IMR-90 (cell line): ENCODE data around the gene SH3D21. TPM values are rescaled to one million over a fixed set of nuclear protein-coding genes. Genes with fewer than 3 reads are reported as not detected.

Source experiments
- ATAC-seq: fragments of 200-7000 bp; cut with Tn5 transposase; 2 replicates; pipeline ENCODE4 v1.9.1; 2020; ENCODE audit warnings: low read depth, mild to moderate bottlenecking, moderate library complexity
- BruUV-seq: library from RNA; stranded (reverse); fragments of 400-500 nt; replicated peaks from 2 replicates; lab custom pipeline; 2021; lab: Mats Ljungman, UMichigan
- CTCF ChIA-PET: fragments of 300-600 bp; formaldehyde crosslinking; extraction: SDS; loops from one replicate; lab custom pipeline; 2021; ENCODE audit warnings: antibody characterized with exemption; lab: Yijun Ruan, JAX
- POLR2A ChIA-PET: fragments of 300-600 bp; sonication (Branson Sonifier 250); formaldehyde crosslinking; loops from one replicate; lab custom pipeline; 2022; ENCODE audit warnings: antibody characterized with exemption; ENCODE audit not compliant: unreplicated experiment; lab: Charles Lee
- DNase-seq: peaks from one replicate; pipeline ENCODE4 v3.0.0; 2013
- H2AFZ ChIP-seq: replicated peaks from 2 replicates; pipeline ENCODE3; 2013; ENCODE audit warnings: low read length, mild to moderate bottlenecking; ENCODE audit not compliant: poor library complexity
- H2AK5ac ChIP-seq: 2 replicates; pipeline ENCODE4 v1.6.1; 2013; ENCODE audit warnings: low read depth, low read length, inconsistent platforms
- H2AK9ac ChIP-seq: replicated peaks from 2 replicates; pipeline ENCODE3; 2013; ENCODE audit warnings: mild to moderate bottlenecking, low read depth, low read length, moderate library complexity; ENCODE audit not compliant: poor library complexity
- H2BK120ac ChIP-seq: 2 replicates; pipeline ENCODE4 v1.6.1; 2013; ENCODE audit warnings: low read depth, low read length, inconsistent platforms
- H2BK15ac ChIP-seq: 3 replicates; pipeline ENCODE4 v1.6.1; 2013; ENCODE audit warnings: low read depth, low read length, inconsistent platforms
- H2BK20ac ChIP-seq: 2 replicates; pipeline ENCODE4 v1.6.1; 2013; ENCODE audit warnings: low read depth, mild to moderate bottlenecking, inconsistent platforms, low read length, moderate library complexity
- H2BK5ac ChIP-seq: 2 replicates; pipeline ENCODE4 v1.6.1; 2013; ENCODE audit warnings: mild to moderate bottlenecking, low read depth, low read length, inconsistent platforms; ENCODE audit not compliant: poor library complexity, severe bottlenecking
- H3K14ac ChIP-seq: replicated peaks from 2 replicates; pipeline ENCODE4 v1.6.1; 2013; ENCODE audit warnings: low read depth, low read length, inconsistent platforms
- H3K18ac ChIP-seq: 2 replicates; pipeline ENCODE4 v1.6.1; 2013; ENCODE audit warnings: low read depth, low read length, control low read depth
- H3K23ac ChIP-seq: 2 replicates; pipeline ENCODE4 v1.6.1; 2013; ENCODE audit warnings: low read depth, low read length, inconsistent platforms
- H3K27ac ChIP-seq: 2 replicates; pipeline ENCODE4 v1.5.1; 2013; ENCODE audit warnings: mild to moderate bottlenecking, control low read depth, low read length; ENCODE audit not compliant: insufficient read depth
- H3K27me3 ChIP-seq: 2 replicates; pipeline ENCODE4 v1.6.1; 2013; ENCODE audit warnings: low read length; ENCODE audit not compliant: control insufficient read depth, insufficient read depth
- H3K36me3 ChIP-seq: 2 replicates; pipeline ENCODE4 v1.6.1; 2013; ENCODE audit warnings: low read length, mixed read lengths; ENCODE audit not compliant: control insufficient read depth, insufficient read depth
- H3K4ac ChIP-seq: 2 replicates; pipeline ENCODE4 v1.6.1; 2013; ENCODE audit warnings: low read depth, low read length, inconsistent platforms
- H3K4me1 ChIP-seq: 2 replicates; pipeline ENCODE4 v1.6.1; 2013; ENCODE audit warnings: low read length, mixed read lengths; ENCODE audit not compliant: control insufficient read depth, insufficient read depth
- H3K4me2 ChIP-seq: 2 replicates; pipeline ENCODE4 v1.6.1; 2013; ENCODE audit warnings: low read depth, mild to moderate bottlenecking, control low read depth, low read length, moderate library complexity
- H3K4me3 ChIP-seq: 2 replicates; pipeline ENCODE4 v1.5.1; 2013; ENCODE audit warnings: low read depth, mild to moderate bottlenecking, control low read depth, low read length, moderate library complexity; ENCODE audit not compliant: insufficient read depth
- H3K56ac ChIP-seq: 2 replicates; pipeline ENCODE4 v1.6.1; 2013; ENCODE audit warnings: low read length, inconsistent platforms; ENCODE audit not compliant: insufficient read depth; ENCODE audit errors: extremely low read depth
- H3K79me1 ChIP-seq, 2 experiments: 2 replicates each; pipeline ENCODE4 v1.6.1; 2013; ENCODE audit warnings: low read length in 2 of 2, inconsistent platforms in 1 of 2, low read depth in 1 of 2
- H3K9ac ChIP-seq: 2 replicates; pipeline ENCODE4 v1.6.1; 2013; ENCODE audit warnings: low read depth, low read length, control low read depth
- H3K9me1 ChIP-seq: 2 replicates; pipeline ENCODE4 v1.6.1; 2013; ENCODE audit warnings: low read length, inconsistent platforms; ENCODE audit not compliant: insufficient read depth
- H3K9me3 ChIP-seq: 2 replicates; pipeline ENCODE4 v1.6.1; 2013; ENCODE audit warnings: low read length; ENCODE audit not compliant: control insufficient read depth, insufficient read depth
- H4K20me1 ChIP-seq: 2 replicates; pipeline ENCODE4 v1.6.1; 2013; ENCODE audit warnings: low read length, inconsistent platforms; ENCODE audit not compliant: insufficient read depth
- H4K5ac ChIP-seq: 2 replicates; pipeline ENCODE4 v1.6.1; 2013; ENCODE audit warnings: mild to moderate bottlenecking, low read depth, low read length, control low read depth
- H4K8ac ChIP-seq, 2 experiments: 2 replicates each; pipeline ENCODE4 v1.6.1; 2013; ENCODE audit warnings: low read depth in 2 of 2, low read length in 2 of 2, control low read depth in 1 of 2, inconsistent platforms in 1 of 2
- H4K91ac ChIP-seq: 2 replicates; pipeline ENCODE4 v1.6.1; 2013; ENCODE audit warnings: low read depth, low read length, inconsistent platforms; ENCODE audit not compliant: insufficient read depth
- CHD1 ChIP-seq: IDR thresholded peaks from 2 replicates; pipeline ENCODE4 v1.6.1; 2012; ENCODE audit warnings: low read depth, low read length, improper control_type of control experiment
- CTCF ChIP-seq: conservative IDR thresholded peaks from 2 replicates; pipeline ENCODE4 v1.5.1; 2012; ENCODE audit warnings: mild to moderate bottlenecking, low read depth, low read length, improper control_type of control experiment
- ELK1 ChIP-seq: fragments of 150-350 bp; IDR thresholded peaks from 2 replicates; pipeline ENCODE4 v1.6.1; 2016; ENCODE audit warnings: low read depth, mild to moderate bottlenecking, low read length, moderate library complexity, borderline replicate concordance
- FOS ChIP-seq: fragments of 150-350 bp; IDR thresholded peaks from 2 replicates; pipeline ENCODE4 v1.6.1; 2016; ENCODE audit warnings: low read depth, low read length
- MAFK ChIP-seq: IDR thresholded peaks from 2 replicates; pipeline ENCODE4 v1.6.1; 2012; ENCODE audit warnings: low read depth, low read length, improper control_type of control experiment
- MAZ ChIP-seq: IDR thresholded peaks from 2 replicates; pipeline ENCODE4 v1.6.1; 2012; ENCODE audit warnings: low read depth, mild to moderate bottlenecking, low read length, improper control_type of control experiment, moderate library complexity, borderline replicate concordance
- NFE2L2 ChIP-seq: fragments of 150-350 bp; IDR thresholded peaks from 2 replicates; pipeline ENCODE4 v1.6.1; 2016; ENCODE audit warnings: low read depth, mild to moderate bottlenecking, low read length
- POLR2A ChIP-seq: IDR thresholded peaks from 2 replicates; pipeline ENCODE4 v1.6.1; 2012; ENCODE audit warnings: mild to moderate bottlenecking, low read depth, low read length
- RCOR1 ChIP-seq: IDR thresholded peaks from 2 replicates; pipeline ENCODE4 v1.6.1; 2012; ENCODE audit warnings: mild to moderate bottlenecking, low read length, improper control_type of control experiment; ENCODE audit not compliant: insufficient replicate concordance
- RFX5 ChIP-seq: IDR thresholded peaks from 2 replicates; pipeline ENCODE4 v1.8.0; 2012; ENCODE audit warnings: low read depth, mild to moderate bottlenecking, low read length, moderate library complexity
- SMC3 ChIP-seq: fragments of 150-350 bp; IDR thresholded peaks from 2 replicates; pipeline ENCODE4 v1.6.1; 2016; ENCODE audit warnings: low read depth, mild to moderate bottlenecking, antibody characterized with exemption, low read length, moderate library complexity
- USF2 ChIP-seq: fragments of 150-350 bp; IDR thresholded peaks from 2 replicates; pipeline ENCODE4 v1.6.1; 2017; ENCODE audit warnings: mild to moderate bottlenecking, antibody characterized with exemption, low read length, low read depth
- WGBS, 2 experiments: methylation state at CpG; one replicate each; pipeline versions ENCODE4 v1.1.5 to v1.1.7; 2013; ENCODE audit warnings: missing lambda C conversion rate in 2 of 2; ENCODE audit not compliant: insufficient read length in 1 of 2; ENCODE audit errors: extremely low coverage in 2 of 2; 5-methylcytosine and 5-hydroxymethylcytosine counted together
- dilution Hi-C: fragments of 300-500 bp; cut with HindIII; formaldehyde crosslinking; loops from one replicate; pipeline ENCODE4 v1.14.3; 2018; ENCODE audit warnings: low sequenced_read_pairs; ENCODE audit not compliant: unreplicated experiment
- in situ Hi-C: fragments of 300-500 bp; cut with MboI; formaldehyde crosslinking; loops from 3 replicates; pipeline ENCODE4 v1.14.3; 2019; ENCODE audit warnings: low sequenced_read_pairs, inconsistent platforms, mixed read lengths
- intact Hi-C: fragments of 100-400 bp; cut with micrococcal nuclease; formaldehyde crosslinking; loops from 2 replicates; pipeline ENCODE4 v1.10.0; 2022
- polyA plus RNA-seq, 3 experiments: library from polyadenylated mRNA; depleted of rRNA; stranded (reverse); fragments of >200 nt; gene quantifications; 2 replicates each; pipeline ENCODE4 v1.2.3, GENCODE V29; 2012; ENCODE audit warnings: low replicate concordance in 1 of 3
- total RNA-seq: library from RNA; depleted of rRNA; stranded (reverse); fragments of >200 nt; gene quantifications from 2 replicates; pipeline ENCODE4 v1.2.3, GENCODE V29; 2012

The SH3D21 gene
- total and polyA plus RNA-seq, 2 of the 4 experiments (the other 2 are of a cell fraction), result 1.8 to 11.9 TPM

GRCh38 chr1:36300526-36300925 is 5.6 kb upstream of the SH3D21 start:
- Histone ChIP-seq H3K9me3 (no peaks in the 10 kb centered on the region), H4K91ac (no peak overlapping the region), H3K4ac (no peak overlapping the region), H2BK20ac (no peak overlapping the region), H3K27ac (no peak overlapping the region), H2BK5ac (peak overlapping the region; percentile 15), H4K5ac (no peak overlapping the region), H3K4me3 (no peak overlapping the region), H4K20me1 (peaks cover 17% of the 10 kb centered on the region; the same call in 1 of the 2 replicates), H3K18ac (no peak overlapping the region), H3K9ac (no peak overlapping the region), H2AFZ (no peak overlapping the region), H3K27me3 (no peaks in the 10 kb centered on the region), H2BK15ac (no peak overlapping the region), H3K36me3 (peaks cover 58% of the 10 kb centered on the region), H3K4me2 (no peak overlapping the region), H2AK5ac (no peak overlapping the region; the same call in 1 of the 2 replicates), H3K56ac (no peak overlapping the region), H2AK9ac (no peak overlapping the region), H3K79me1 (peaks cover 22 to 59% of the 10 kb centered on the region in 2 experiments), H3K14ac (no peak overlapping the region), H2BK120ac (no peak overlapping the region), H3K4me1 (no peaks in the 10 kb centered on the region), H3K23ac (peak overlapping the region; percentile 66; the same call in 1 of the 2 replicates), H3K9me1 (peaks cover 5% of the 10 kb centered on the region; the same call in 1 of the 2 replicates), H4K8ac (no peak overlapping the region)
- WGBS, 2 experiments, result no CpG with 5 or more reads among the region's 1 CpG
- intact Hi-C loops, result no loop called here
- ATAC-seq (no peak), DNase-seq (peak; percentile 53)
- POLR2A ChIA-PET, result no interaction called here
- in situ Hi-C loops, result no loop called here
- dilution Hi-C loops, result no loop called here
- CTCF ChIA-PET, result interaction anchor here (0.6 to 1.6 kb wide), 13 partner anchors 9 to 166 kb away, joined by 3 to 9 read pairs (median 4); partner anchors contain the start of gene TRAPPC3
- no TSS peak for BruUV-seq
- no peak for TF ChIP-seq USF2
- TF ChIP-seq NFE2L2, result no peak
- no peak for TF ChIP-seq MAFK
- no peak for TF ChIP-seq MAZ
- TF ChIP-seq RCOR1, result no peak
- TF ChIP-seq ELK1, result no peak
- no peak for TF ChIP-seq CTCF
- TF ChIP-seq RFX5, result no peak
- no peak for TF ChIP-seq FOS
- no peak for TF ChIP-seq SMC3
- TF ChIP-seq POLR2A, result no peak
- no peak for TF ChIP-seq CHD1
